ENCODE data around the gene PAK4.

Gene PAK4

DNA sequence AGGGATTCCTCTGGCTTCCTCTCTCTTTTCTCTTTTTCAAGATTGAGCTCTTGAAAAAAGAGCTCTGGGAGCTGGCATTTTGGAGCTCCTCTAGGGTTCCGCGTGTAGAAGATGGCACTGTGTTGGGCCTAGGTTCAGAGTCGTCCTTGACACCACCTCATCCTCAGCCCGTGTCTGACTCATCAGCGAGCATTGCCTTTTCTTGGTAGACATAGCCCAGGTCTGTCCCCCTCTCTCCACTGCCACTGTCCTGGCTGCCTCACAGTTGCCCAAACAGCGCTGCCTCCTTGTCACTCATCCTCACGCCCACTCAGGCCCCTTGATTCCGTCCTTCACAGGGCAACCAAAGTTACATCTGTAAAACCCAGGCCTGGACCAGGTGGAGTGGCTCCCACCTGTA, 24.6 kb downstream of the PAK4 start:
- DNase-seq = no peak

DNA sequence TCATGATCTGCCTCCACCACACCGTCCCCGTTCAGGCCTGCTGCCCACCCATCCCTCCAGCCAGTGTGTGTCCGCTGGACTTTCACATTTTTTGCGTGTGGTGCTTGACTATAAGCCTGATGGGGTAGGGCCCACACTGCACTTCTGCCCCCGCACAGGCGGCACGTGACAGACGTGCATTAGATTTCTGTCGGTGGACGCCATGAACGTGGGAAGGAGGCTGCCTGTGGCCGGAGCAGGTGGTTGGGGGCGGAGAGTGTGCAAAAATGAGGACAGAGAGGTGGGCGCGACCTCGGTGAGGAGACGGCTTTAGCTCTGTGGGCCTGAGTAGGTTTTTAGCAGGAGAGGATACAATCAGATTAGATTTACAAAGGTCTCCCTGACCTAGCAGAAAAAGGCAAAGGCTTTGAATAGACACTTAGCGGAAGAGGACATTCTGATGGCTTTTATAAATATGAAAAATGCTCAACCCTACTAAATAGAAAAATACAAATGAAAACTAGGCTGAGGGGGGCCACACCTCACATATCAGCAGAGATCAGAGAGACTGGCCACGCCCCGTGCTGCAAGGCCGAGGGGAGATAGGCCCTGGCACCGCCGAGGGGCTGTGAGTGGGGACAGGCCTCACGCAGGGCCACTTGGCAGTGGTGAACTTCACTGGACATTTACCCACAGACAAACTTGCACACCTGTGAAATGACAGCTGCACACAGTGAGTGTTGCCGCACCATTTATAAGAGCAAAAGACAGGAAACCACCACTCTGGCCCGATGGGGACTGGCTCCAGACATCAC, 25.4 kb downstream of the PAK4 start:
- no peak for DNase-seq

DNA sequence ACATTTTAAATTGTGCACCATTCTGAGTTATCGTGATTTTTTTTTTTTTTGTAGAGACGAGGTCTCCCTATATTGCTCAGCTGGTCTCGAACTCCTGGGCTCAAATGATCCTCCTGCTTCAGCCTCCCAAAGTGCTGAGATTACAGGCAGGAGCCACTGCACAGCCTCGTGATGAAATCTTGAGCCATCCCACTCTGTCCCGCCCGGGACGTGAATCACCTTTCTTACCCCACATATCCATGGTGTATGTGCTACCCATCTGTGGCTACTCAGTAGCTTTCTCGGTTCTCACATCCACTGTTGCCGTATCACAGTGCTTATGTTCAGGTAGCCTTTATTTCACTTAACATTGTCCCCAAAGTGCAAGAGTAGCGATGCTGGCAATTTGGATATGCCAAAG, 26.5 kb downstream of the PAK4 start:
- DNase-seq = no peak

DNA sequence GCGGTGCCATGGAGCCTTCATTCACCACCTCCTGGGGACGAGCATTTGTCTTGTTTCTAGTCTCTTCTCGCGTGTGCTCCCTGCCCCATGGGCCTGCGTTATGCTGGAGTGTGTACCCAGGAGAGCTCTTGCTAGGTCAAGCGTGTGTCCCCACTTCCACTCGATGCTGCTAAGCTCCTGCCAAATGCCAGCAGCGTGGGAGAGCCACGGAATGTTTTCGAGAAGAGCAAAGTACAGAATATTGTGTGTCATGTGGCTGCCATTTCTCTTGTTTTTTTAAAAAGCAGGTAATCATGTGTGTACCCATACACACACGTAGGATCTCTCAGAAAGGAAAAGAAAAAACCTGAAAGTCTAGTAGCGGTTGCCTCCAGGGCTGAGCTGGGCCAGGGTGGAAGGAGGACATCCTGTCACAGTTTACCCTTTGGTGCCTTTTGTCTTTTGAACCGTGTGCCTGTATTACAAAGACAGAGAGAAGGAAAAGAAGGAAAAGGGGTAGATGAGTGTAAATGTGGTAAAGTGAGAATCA, 28.6 kb downstream of the PAK4 start:
- no peak for DNase-seq

DNA sequence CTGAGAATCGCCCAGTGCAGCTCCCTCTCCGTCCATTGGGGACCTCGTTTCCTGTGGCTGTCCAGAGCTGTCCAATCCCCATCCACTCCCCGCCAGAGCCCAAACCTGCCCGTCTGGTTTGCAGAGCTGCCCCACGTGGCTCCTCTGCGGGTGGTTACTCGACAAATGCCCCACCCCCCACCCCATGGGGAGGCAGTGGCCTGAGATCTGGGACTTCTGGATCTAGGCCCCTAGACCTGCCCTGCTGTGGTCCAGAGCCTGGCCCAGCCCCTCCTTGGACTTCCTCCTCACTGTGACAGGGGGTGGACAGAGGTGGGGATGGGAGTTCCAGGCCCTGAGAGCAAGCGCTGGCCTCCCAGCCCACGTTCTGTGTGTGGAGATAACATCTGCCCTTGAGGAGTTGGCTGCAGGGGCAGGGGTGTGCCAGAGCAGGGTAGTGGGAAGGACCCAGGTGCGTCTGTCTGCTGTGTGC, 29.1 kb downstream of the PAK4 start:
- no peak for DNase-seq

DNA sequence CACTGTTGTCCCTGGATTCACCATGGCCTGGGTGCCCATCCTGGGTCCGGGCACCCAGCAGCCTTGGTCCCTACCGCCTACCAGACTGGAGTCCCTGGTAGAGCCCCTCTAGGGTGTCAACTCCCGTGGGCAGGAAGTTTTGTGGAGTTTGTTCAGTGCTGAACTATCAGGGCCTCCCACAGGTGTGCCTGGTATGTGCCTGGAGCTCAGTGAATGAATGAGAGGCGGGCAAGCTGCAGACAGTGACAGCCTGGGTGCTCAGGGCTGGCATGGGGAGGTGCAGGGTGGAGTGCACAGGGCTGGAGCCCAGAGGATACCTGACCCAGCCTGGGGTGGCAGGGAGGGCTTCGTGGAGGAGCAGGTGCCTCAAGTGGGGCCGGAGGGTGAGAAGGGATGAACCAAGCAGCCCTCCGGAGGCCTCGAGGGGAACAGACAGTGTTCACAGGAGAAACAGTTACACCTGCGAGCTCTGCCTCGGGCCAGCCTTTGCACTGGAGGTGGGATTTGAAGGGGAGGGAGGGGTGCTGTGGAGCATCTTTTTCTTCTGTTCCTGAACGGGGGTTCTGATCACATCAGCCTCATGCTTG, 29.6 kb downstream of the PAK4 start:
- DNase-seq = no peak

DNA sequence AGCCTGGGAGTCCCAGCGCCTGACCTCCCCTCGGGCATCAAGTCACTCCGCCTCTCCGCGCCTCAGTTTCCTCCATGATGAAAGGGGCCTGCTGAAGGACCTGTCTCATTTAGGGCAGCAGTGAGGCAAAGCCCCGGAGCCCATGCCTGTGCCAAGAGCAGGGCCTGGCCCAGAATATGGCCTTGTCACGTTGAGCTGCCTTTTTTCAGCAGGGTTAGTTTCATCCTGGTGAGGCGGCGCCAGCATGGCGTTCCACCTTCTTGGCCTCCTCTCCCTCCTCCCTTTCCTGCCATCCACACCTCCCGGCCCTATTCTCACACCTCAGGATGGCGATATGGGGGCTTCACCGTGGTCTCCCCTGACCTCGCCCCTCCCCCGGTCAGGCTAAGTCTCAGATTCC, 30.2 kb downstream of the PAK4 start:
- no peak for DNase-seq

DNA sequence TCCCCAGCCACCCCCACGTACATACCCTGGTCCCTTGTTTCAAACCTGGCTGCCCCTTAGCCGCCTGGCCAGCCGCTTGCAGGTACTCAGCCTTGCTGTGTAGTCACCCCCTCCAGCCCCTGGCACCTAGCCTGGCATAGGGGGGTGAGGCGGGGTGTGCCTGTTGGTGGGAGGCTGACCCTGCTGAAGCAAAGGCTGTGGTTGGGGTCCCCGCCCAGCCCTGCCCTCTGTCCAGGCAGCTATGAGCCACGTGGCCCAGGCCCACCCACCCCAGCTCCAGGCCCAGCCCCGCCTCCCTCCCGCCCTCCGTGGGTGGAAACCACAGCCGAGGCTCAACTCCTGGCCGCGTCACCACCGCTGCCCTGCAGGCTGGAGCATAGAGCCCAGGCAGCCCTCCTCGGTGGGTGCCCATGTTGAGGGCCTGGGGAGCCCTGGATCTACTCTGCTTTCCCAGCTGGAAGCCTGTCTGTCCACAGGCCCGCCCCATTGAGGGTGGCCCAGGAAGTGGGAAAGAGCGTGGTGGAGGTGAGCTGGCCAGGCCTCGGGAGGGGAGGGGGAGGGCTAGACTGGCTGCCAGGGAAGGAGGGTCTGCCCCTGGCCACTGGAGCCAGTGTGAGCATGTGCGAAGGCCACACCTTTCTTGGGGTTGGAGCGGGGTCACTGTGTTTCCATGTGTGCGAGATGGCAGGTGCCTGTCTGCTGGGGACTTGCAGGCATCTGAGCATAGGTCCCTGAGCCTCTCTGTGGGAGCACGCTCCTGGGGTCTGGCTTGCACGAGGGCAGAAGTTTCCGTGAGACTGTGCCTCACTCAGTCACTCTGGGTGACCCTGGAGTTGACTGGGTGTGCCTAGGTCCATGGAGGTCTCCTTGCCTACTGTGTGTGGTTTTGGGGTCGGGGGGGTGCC, 31.0 kb downstream of the PAK4 start:
- DNase-seq = no peak

DNA sequence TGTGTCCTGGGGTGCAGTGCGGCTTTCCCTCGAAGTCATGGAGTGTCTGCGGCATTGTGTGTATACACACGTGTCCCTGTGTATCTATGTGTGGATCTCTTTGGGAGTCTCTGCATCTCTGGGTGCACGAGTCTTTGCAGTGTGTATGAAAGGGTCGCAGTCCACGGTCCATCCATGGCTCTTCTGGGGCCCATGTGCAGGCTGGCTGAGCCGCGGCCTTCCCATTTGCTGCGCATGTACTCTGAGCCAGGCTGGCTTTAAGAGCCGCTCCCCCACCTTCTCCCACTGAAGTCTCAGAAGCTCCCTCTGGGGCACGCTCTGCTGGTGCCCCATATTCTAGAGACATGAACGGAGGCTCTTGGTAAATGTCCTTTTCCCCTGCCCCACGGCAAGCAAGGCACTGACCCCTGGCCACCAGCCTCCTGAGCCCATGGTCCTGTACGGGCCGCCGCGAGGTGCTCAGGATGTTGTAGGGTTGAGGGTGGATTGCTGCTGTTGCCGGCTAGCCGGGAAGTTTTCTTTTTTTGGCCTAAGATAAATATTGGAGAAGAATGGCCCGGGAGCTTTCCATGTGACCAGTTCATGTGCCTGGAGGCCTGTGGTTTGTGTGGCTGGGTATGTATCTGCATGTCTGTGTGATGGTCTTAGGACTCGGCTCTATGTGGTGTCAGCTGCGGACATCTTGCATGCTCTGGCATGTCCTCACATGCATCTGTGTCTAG, 31.9 kb downstream of the PAK4 start:
- DNase-seq = no peak

DNA sequence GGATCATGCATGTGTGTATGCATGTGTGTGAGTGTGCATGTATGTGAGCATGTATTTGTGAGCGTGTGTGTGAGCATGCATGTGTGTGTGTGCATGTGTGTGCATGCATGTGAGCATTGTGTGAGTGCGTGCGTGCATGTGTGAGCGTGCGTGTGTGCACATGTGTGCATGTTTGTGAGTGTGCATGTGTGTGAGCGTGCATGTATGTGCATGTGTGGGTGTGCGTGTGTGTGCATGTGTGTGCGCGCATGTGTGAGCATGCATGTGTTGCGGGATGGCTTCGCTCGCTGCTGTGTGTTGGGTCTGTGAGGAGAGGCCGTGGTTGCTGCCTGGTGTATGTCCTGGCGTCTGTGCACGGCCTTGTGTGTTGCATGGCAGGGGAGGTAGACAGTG, 32.4 kb downstream of the PAK4 start:
- DNase-seq = no peak

DNA sequence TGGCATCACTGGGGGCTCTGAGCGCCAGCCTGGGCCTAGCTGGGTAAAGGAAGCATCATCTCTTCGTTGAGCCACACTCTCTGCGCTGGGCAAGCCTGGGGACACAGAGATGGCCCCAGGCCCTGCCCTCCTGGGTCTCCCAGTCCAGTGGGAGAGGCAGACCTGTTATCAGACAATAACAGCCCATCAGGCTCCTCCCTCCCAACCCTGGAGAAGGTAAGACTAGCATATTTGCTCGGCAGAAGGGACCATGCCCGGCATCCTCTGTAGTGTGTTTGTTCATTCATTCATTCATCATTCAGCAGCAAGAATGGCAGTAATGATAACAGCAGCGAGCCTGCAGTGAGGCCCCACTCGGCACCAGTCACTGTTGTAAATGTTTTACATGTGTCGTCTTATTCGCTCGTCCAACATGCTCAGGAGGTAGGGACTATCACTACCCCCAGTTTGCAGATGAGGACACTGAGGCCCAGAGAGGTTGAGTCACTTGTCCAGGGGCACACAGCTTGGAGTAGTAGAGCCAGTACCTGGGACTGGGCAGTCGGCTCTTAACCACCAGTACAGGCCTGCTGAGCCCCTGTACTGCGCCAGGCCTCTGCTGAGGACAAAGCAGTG, 33.2 kb downstream of the PAK4 start:
- DNase-seq = no peak

DNA sequence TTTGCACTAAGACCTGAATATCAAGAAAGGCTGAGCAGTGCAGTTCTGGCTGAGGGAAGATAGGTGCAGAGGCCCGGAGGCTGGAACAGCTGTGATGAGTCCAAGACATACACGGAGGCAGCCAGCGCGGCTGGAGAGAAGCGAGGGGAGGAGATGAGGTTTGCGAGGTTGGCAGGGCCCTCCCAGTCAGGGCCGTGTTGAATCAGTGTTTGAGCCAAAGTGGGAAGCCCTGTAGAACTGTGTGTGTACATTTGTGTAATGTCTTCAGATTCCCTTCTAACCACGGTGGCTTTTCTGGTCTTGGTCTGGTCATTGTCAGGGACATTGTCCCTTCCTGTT, 34.9 kb downstream of the PAK4 start:
- no peak for DNase-seq

DNA sequence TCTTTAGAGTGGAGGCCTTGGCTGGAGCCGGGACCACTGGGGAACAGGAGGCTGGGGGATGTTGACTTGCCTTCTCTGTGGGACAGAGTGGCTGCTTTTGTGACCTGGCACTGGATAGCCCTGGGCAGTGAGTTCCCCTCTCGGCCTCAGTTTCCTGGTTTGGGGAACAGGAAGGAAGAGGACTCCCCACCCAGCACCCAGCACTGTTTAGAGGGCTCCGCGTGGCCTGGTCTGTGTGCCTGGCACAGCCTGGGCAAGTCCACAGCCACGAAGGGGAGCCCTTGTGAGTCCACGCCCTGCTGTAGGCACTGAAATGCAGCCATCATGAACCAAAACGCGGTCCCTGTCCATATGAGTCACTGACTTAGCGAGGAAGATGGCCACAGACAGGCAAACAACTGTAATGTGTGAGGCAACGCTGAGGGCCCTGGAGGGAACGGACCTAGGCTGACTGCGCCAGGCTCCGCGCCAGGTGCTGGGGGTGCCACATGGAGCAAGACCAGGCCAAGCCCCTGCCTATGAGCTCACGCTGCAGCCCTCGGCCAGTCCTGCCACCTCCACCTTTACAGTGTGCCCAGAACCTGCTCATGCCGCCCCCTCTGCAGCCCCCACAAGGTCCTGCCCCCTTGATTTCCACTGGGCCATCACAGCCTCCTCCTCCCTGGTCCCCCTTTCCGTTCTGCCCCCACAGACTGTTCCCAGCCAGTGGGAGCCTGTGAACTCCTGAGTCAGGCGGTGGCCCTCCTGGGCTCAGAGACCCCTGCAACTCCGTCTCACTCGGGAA, 35.5 kb downstream of the PAK4 start:
- DNase-seq = no peak

DNA sequence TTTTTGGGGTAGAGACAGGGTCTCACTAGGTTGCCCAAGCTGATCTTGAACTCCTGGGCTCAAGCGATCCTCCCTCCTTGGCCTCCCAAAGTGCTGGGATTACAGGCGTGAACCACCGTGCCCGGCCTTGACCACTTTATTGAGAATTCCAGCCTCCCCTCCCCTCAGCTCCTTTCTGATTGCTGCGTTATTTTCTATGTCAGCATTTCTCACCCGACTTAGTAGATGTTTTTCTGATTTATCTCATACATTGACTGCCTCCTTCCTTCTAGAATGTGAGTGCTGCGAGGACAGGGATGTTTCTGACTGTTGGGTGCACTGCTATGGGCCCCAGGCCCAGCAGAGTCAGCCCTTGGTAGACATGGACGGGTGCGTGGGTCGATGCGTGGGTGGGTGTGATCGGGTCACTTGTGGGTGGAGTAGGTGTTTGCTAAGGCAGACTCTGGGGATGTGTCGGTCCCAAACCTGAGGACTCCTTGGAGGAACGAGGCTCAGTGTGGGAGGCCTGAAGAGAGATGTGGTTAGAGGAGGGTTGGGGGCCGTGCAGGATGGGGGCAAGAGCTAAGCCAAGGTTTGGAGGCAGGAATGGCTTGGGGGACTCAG, 37.0 kb downstream of the PAK4 start:
- DNase-seq = no peak

DNA sequence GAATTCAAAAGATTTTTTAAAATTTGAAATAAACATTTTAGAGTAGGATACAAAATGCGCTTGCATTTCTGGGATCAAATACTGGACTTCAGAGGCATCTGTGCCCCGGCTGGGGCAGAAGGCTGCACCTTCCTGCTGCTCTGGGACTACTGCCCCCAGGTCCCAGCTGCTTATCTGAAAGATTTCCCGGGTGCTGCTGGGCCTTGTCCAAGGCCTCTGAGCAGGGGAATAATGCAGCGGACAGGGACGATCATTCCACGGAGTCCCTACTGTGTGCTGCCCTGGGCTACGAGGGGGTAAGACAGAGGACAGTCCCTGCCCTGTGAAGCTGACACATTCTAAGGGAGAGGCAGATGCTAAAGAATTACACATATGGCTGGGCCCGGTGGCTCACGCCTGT, 38.0 kb downstream of the PAK4 start:
- DNase-seq = no peak

DNA sequence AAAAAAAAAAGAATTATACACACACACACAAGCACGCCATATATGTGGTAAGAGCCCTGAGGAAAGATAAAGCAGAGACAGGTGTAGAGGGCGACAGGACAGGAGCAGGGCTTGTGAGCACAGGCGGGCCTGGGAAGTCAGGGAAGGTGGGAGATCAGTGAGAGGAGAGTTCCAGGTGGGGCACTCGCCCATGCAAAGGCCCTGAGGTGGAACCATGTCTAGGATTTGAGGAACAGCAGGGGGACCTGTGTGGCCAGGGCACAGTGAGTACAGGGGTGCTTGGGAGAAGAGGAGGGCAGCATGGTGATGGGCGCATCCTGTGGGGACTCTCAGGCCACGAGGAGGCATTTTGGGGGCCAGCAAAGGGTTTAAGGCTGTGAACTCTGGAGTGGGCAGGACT, 38.7 kb downstream of the PAK4 start:
- no peak for DNase-seq

DNA sequence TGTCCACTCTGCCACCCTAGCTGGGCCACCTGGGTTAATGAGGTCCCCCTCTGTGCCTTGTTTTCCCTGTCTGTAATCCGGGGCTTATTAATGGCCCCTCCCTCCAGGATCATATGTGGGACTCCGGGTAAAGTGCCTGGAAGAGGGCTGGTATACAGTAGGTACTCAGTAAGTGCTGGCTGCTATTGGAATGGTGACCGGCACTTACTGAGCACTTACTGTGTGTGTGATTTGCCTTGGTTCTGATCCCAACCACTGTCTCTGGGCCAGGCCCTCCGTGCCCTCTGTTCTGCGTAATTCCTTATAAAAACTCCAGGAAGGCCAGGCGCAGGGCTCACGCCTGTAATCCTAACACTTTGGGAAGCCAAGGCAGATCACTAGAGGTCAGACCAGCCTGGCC, 40.3 kb downstream of the PAK4 start:
- DNase-seq = no peak

DNA sequence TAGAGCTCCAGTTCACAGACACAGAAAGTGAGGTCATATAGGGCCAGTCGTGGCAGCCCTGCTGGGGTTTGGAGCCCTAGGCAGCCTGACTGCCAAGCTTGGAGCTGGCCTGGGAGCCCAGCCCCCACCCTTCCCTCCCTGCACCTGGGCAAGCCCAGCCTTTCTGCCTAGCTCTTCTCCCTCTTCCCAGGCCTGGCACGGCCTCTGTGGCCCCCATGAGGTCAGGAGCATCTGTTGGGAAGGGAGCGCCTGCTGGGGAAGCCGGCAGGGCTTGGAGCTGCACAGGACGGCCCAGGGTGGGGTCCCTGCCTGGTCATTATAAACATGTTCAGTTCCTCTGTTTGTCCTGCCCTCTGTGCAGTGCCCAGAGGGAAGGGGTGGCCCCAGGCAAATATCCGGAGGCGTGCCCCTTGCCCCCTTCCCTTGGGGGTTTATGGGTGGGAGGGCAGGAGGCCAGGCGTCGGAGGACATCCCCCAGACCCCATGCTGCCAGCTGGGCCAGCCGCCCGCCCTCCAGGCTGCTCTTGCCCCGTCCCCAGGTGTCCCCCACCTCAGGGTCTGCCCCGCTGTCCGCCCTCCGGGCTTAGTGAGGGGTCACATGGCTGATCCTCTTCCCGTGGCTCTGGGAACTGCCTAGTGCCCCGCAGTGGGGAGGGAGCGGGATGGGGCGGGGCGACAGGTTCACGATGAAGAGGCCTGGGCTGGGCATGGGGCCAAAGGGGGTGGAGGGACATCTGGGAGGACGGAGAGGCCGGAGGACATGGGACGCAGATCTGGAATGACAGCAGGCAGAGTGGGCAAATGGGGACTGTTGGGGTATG, 41.2 kb downstream of the PAK4 start:
- peak; percentile 19 for DNase-seq

DNA sequence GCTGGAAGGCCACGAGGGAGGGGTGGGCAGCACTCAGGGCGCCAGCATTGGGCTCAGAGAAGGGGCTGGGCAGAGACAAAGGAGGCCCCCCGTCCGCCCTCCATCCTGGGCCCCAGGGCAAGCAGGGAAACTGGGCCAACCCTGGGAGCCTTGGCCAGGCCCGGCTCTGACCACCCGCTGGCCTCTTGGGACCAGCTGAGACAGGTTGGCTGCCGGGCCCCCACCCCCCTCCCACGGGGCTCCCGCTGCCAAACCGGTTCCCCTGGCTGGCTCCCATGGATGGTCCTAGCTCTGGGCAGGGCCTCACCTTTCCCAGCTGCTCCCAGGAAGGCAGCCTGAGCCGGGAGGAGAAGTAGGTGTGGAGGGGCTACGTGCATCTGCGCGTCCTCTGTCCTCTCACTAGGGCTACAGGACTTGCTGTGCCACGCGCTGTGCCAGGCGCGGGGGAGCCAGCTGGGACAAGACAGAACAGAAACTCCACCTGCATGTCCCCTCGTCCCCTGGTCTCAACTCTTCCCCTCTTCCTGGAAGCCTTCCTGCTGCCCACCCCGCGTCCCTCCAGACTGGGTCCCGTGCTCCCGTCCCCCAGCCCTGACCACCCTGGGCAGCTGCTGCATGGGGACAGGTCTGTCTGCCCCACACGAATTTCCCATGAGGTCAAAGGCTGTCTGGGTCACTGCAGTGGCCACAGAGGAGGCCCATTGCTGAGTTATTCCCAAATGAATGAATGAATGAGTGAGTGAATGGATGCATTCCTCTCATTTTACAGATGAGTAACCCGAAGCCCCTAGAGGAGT, 42.1 kb downstream of the PAK4 start:
- no peak for DNase-seq
